GM19467 (cell line): Measurements from ENCODE around the gene GNB5.

ENCODE experiments used
- ATAC-seq: cut with Tn5 transposase; IDR thresholded peaks from one replicate; pipeline ENCODE4 v1.9.1; 2021; ENCODE audit warnings: mild to moderate bottlenecking, moderate library complexity; ENCODE audit not compliant: unreplicated experiment

GNB5 gene

DNA sequence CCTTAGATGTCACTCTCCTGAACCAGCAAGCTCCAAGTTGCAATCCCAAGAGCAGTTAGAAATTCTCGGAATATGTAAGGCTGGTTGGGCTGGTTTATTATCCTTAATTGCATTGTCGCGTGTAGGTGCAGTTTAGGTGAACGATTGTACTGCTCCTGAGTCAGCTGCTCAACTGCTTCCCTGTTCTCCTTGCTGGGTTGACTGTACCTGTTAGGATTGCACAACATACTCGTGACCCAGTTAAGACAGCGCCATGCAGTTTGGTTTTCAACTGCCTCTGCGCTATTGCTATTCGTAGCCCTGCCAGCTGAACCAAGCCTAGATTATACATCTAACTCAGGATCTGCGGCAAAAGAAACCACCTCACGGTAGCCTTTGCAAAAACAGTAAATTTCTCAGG lies 119.6 kb downstream of the GNB5 start:
- no peak for ATAC-seq

GRCh38 chr15:52069559-52069958 lies 121.6 kb downstream of the GNB5 start:
- no peak for ATAC-seq

GRCh38 chr15:52068004-52068615 lies 123.1 kb downstream of the GNB5 start:
- no peak for ATAC-seq

GRCh38 chr15:52067545-52067926 lies 123.7 kb downstream of the GNB5 start:
- ATAC-seq: no peak

DNA sequence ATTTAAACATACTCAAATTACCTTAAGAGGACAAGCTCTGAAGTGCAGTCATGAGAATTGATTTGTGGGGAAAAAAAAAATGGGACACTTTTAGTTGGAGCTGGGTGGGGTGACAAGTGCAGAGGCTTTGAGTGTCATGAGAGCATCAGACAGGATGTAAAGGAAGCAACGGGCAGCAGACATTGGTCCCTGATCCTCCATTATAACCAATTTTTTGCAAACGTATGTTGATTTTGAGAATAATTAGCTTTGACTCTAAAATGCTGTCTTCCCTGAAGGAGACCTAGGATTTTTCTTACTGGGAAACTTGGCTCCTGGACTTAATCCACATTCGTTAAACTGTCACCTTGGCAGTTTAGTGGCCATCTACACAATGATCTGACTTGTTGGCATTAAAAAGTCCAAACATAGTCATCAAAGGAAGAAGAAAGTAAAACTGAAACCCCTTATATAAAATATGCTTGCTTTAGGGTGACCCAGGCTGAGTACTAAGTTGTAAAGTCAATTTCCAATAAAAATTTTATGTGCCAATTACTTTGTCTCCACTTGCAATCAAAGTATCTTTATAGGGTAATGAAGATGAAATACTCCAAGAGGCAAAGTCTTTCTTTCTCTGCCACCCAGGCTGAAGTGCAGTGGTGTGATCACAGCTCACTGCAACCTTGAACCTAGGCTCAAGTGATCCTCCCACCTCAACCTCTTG lies 124.2 kb downstream of the GNB5 start:
- ATAC-seq: no peak
